22Rv1 (cell line): ENCODE results near the gene TMEM222.

Experiments used
- ZFX ChIP-seq: fragments of 450-650 bp; IDR thresholded peaks from 2 replicates; pipeline ENCODE4 v1.6.1; 2017; ENCODE audit warnings: antibody characterized with exemption, borderline replicate concordance
- TF ChIP-seq, protein P1 (sequence below): fragments of 450-650 bp; IDR thresholded peaks from 2 replicates; pipeline ENCODE4 v1.5.1; 2017; ENCODE audit warnings: mild to moderate bottlenecking

DNA sequence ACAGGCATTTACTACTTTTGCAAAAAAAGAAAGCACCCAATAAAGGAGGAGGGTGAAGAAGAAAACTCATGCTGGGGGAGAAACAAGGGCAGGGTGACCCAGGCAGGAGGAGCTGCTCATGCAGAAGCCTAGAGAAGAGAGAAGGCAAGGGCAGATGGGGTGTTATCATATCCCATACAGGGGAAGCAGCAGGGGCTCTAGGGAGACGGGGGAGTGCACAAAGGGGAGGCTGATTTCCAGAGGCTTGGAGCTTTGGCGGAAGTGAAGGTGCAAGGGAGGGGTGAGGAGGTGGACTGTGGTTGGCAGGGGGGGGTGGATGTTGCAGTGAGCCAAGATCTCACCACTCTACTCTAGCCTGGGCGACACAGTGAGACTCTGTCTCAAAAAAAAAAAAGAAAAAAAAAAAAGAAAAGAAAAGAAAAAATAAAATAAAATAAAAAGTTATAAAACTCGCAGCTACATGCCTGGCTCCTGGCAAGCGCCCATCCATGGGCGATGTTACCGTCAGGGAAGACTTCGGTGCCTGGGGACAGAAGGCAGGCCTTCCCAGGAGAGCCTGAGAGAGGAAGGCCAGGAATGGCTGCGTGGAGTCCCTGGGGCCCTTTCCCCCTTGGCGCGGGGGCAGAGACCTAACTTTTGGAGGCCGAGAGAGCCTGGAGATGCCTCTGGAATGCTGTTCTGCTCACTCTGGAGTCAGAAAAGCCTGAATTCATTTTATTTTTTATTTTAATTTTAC, 56.0 kb downstream of the TMEM222 start:
- TF ChIP-seq, protein P1, sequence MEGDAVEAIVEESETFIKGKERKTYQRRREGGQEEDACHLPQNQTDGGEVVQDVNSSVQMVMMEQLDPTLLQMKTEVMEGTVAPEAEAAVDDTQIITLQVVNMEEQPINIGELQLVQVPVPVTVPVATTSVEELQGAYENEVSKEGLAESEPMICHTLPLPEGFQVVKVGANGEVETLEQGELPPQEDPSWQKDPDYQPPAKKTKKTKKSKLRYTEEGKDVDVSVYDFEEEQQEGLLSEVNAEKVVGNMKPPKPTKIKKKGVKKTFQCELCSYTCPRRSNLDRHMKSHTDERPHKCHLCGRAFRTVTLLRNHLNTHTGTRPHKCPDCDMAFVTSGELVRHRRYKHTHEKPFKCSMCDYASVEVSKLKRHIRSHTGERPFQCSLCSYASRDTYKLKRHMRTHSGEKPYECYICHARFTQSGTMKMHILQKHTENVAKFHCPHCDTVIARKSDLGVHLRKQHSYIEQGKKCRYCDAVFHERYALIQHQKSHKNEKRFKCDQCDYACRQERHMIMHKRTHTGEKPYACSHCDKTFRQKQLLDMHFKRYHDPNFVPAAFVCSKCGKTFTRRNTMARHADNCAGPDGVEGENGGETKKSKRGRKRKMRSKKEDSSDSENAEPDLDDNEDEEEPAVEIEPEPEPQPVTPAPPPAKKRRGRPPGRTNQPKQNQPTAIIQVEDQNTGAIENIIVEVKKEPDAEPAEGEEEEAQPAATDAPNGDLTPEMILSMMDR, result no peak
- no peak for TF ChIP-seq ZFX
